ENCODE data around the gene PLXDC1.
"Not testable (repeated sequence)": the region's sequence is repeated elsewhere in the genome, so short reads cannot be mapped to it uniquely, and the experiment has no call there.

Gene PLXDC1

DNA sequence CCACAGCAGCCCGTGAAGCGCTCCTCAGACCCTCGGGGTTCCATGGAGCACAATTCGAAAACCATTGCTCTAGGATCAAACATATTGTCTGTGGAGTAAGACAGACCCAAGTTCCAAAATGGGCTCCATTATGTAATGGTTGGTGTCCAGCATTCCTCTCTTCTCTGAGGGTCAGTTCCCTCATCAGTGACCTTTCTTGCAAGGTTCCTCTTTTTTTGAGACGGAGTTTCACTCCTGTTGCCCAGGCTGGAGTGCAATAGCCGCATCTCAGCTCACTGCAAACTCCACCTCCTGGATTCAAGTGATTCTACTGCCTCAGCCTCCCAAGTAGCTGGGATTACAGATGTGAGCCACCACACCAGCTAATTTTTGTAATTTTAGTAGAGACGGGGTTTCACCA lies 28.4 kb downstream of the PLXDC1 start:
- no peak for DNase-seq

DNA sequence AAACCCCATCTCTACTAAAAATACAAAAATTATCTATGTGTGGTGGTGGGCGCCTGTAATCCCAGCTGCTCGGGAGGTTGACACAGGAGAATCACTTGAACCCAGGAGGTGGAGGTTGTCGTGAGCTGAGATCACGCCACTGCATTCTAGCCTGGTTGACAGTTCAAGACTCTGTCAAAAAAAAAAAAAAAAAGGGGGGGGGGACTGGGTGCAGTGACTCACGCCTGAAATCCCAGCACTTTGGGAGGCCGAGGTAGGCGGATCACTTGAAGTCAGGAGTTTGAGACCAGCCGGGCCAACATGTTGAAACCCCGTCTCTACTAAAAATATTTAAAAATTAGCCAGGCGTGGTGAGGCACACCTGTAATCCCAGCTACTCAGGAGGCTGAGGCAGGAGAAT lies 29.5 kb downstream of the PLXDC1 start:
- DNase-seq: not testable (repeated sequence)

DNA sequence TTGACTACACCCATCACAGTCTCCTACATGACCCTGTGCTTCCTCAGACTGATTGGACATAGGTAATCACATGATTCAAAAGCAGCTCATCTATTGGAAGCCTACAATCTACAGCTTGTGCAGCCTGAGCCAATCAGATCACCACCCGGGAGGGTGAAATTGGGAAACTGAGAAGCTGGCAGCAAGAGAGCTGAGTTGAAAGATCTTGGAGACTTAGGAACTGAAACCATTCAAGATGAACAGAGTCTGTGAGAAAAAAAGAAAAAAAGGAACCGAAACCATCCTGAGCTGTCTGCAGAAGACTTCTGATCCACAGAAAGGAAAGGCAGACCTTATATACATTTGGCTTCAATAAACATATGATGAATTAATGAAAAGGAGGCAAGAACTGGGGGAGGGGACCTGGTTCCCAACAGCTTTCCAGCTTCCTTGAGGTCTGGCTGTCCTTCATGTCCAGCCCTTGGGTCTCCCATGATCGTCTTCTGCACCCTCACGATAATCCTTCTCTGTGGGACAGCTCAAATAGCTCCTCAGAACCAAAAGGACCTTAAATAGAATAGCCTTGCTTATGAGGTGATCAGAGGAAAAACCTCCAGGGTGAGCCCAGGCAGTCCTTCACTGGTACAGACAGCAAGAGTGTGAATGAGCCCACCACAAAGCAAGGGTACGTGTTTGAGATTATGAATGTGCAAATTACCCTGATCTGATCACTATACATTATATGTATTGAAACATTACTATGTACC lies 32.6 kb downstream of the PLXDC1 start:
- DNase-seq: no peak

DNA sequence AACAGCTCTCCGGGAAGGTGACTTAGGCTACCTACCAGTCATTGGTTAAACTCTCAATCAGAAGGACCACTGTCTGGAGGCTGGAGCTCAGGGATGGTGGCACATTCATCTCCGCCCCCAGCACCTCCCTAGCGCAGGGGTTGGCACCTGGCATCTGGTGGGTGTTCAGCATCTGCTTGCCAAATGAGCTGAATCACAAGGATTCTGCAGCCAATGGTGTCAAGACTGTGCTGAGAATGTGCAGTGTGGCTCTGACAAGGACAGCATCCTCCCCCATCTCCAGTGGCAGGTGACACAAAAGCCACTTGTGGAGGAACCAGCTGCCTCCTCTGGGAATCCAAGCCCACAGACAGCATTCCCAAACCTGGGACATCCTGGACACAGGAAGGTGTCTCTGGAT lies 35.2 kb downstream of the PLXDC1 start:
- no peak for DNase-seq

DNA sequence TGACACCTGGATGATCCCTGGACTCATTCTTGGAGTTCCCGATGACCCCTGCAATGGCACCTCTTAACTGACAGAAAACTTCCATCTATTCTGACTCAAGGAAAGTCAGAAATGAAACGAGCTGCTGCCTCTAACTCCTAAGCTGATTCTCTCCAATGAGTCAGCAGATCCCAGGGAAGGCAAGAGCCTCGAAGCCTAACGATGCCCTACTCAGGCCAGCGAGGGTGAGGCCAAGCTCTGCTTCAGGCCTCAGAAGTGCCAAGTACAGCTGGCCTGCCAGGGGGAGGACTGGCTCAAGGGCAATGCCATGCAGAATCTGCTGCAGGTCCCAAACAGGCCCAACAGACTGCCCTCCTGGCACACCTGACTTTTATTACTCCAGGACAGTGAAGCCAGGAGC lies 36.3 kb downstream of the PLXDC1 start:
- no peak for DNase-seq

DNA sequence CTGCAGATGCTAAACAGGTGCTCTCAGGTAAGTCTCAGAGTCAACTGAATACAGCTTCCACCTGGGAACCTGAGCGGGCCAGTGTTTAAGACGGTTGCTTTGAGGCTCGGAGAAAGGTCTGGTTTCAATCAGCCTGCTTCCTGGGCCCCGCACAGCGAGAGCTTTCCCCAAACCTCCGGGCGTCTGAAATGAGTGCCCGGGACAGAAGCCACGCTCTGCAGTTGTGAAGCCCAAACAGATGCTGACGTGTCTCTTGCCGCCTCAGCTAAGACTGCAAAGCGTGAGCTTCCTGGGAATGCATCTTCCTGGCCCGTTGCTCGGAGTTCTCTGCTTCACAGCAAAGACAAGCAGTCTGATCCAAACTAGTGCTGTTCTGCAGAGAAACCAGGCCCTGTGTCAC lies 36.7 kb downstream of the PLXDC1 start:
- no peak for DNase-seq

DNA sequence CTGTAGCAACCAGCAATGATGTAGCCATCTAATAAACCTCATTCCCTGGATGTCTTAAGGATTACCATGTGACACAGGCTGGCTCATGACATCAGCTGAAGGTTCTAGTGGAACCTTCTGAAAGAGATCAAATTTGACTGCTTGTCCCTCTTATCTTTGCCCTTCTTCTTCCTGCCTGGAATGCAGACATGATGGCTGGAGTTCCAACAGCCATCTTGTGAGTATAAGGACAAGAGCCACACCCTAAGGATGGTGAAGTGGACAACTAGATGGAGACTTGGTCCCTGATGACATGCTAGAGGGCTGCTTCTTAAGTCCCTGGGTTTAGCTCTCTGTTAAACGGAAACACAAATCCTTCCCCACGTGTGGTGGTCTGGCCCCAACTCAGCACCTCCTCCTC lies 37.6 kb downstream of the PLXDC1 start:
- DNase-seq: no peak

DNA sequence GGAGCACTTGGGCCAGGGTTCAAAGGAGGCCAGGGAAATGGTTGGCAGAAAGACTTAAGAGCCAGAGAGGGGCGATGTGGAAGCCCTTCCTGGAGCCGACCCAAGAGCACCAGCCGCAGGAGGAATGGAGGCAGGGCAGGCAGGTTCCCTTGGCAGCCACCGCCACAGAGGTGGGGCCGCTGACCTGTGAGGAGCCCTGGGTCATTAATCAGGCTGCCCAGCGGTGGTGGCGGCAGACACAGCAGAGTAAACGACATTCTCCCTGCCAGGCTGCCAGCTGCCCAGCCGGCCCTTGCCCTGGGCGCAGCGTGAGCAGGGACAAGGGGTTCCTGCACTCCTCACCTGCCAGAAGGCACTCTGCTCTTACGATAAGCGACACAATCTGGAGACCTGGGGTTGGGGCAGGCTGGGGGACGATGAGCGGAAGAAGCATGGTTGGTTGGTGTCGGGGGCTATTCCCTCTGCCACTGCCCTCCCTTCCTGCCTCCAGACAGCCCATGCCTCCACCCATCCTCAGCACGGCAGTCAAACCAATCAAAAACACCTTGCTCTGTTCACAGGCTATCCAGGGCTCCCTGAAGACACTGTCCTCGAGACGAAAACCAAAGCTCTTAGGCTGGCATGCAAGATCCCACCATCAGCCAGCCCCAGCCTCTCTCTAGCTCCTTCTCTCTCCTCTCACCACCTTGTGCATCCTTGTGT lies 40.9 kb downstream of the PLXDC1 start:
- DNase-seq: no peak

DNA sequence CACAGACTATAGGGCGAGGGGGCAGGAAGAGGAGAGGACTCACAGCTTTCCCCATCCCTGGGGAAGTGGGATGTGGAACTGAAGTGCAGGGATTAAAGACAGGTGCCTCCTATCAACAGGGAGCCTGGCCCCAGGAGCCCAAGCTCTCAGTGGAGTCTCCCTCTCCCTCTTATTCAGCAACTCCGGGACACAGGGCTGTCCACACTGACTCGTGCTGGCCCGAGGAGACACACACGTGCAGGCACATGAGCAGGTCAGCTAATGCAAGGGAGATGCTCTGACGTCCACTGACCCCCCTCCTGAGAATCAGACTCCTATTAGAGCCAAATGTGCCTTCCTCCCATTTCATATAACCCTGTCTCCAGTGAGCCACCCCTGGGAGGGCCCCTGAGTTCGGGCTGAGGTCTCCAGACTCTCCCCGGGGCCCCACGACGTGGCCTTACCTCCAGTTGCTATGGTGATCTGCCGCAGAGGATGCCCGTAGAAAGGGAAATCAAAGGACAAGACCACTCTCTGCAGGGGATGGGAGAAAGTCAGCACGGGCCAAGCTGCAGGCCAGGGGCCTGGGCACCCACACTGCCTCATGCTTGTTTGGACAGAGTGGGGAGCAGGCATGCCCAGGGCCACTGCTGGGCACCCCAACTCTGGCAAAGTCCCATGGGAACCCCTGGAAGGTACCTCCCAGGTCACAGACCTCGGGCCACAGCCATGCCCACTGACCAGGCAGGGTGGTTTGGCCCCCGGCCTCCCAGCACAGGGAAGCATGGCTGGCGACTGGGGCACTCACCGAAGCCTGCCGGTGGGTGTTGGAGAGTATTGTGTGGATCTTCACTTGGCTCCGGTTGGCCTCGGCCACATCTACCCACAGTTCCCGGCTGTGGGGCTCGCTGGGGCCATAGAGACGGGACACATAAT lies 42.7 kb downstream of the PLXDC1 start:
- DNase-seq: no peak

DNA sequence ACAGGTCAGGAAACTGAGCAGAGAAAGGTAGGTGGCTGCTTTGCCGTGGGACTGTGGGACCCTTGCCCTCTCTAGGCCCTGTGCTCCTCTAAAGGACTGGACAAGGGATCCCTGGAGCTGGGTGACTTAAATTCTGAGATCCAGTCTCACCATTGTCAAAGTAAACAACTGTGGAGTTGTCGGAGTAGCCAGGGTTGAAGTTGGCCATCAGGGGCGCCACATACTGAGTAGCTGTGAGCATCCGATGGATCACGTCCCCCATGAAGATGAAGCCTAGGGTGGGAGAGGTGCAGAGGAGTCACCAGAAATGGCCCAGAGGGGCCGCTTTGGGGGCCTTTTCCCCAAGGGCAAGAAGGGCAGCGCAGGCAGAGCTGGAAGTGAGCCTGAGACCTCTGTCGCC lies 43.5 kb downstream of the PLXDC1 start:
- no peak for DNase-seq

DNA sequence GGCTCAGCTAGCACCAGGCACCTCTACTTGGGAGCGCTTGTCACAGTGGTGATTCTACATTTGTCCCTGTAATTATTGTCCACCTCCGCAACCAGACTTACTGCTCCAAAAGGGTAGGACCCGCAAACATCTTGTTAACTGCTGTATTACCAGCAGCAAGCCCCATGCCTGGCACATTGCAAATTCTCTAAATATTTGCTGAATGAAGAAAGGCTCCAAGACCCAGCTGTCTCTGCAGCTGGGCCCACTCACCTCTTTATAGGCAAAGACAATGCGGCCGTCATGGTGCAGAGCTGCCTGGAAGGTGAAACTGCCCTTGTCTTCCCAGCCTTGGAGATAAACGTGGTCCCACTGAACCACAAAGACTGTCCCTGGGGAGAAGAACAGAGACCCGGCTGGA lies 44.3 kb downstream of the PLXDC1 start:
- no peak for DNase-seq

DNA sequence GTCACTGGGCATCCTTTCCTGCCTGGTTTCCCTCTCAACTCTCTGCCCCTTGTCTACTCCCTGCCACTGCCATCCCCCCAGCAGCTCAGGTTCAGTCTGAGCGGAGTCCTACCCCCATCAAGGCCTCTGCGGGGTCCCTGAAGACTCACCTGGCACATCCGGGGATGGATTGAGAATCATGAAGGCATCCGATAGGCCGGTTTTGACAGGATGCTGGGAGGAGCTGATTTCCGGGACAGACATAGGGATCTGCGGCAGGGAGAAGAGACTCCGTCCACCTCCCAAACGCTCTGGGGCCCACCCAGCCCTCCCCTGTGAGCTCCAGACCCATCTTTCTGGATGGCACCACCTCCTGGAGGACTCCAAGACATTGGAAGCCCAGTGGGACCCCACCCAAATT lies 45.7 kb downstream of the PLXDC1 start:
- no peak for DNase-seq

DNA sequence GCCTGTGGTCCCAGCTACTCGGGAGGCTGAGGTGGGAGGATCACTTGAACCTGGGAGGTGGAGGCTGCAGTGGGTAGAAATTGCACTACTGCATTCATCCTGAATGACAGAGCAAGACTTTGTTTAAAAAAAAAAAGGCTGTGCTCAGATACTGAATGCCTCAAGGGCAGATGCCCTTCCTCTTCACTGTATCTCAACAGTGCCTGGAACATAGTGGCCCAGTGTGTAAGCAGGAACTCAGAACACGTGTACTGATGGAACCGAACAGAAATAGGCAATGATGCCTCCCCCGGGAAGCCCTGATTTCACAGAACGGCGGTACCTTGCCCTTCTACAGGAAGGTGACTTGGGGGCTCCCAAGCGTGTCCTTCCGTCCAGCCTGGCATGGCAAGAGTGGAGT lies 46.8 kb downstream of the PLXDC1 start:
- no peak for DNase-seq

DNA sequence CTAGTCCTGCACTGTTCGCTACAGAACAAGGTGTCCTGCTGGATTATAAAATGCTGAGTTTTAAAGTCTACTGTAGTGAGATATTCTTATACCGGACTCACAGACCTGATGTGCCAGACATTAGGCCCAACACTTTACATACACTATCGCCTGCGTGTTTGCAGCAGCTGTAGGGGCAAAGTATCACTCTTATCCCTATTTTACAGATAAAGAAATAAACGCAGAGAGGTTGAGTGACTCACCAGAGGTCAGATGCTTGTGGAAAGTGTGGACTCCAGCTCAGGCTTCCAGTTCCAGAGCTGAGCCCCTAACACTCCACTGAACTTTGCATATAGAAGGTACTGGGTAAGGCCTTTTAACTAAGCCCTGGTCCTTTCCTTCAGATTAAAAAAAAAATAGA lies 47.4 kb downstream of the PLXDC1 start:
- DNase-seq: no peak

DNA sequence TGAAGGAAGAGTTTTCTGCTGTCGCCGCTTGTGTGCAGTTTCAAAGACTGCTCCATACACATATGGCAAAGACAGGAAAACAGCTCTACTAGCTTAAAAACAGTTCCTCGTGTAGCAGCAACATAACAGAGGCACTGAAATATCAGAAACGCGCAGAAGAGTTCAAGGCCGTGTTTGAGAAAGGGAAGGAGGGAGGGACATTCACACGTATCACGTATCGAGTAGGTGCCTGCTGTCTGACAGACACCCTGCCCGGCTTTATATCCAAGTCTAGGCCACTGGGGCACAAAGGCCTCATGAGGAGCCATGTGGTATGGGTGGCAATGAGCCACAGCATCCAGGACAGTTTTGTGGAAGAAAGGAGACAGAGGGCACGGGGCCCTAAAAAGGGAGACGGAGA lies 50.3 kb downstream of the PLXDC1 start:
- DNase-seq: no peak

DNA sequence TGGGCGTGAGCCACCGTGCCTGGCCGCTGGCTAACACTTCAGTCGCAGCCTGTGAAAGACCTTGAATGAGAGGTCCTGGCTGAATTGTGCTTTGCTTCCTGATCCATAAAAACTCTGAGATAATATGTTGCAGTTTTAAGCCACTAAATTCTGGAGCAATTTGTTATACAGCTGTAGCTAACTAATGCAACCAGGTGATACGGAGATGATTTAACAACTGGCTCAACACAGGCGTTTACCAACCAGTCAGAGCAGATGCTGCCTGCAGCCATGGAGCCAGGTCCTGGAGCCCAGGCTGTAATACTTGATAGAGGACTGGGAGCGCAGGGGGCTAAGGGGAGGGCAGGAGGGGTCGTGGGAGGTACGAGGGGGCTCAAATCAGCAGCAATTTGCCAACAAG lies 50.9 kb downstream of the PLXDC1 start:
- no peak for DNase-seq

DNA sequence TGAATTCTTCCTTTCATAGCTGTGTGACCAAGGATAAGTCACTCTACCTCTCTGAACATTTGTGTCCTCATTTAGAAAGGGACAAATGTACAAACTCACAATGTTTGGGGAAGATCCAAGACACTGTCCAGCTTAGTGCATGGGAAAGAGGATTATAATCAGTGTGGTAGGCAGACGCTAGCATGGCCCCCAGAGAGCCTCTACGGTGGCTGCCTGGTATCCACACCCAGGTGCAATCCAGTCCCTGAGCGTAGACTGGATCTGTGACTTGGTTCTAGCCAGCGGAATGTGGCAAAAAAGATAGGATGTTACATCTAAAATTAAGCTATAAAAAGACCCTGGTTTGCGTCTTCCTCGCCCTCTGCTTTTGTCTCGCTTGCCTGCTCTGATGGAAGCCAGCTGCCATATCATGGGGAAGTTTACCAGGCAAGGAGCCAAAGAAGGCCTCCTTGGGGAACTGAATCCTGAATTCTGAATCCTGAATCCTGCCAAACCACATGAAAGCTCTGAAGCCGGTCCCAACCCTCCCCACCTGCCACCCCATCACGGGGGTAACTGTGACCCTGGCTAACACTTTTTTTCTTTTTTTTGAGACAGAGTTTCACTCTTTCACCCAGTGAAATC lies 51.7 kb downstream of the PLXDC1 start:
- peak; percentile 61 for DNase-seq

DNA sequence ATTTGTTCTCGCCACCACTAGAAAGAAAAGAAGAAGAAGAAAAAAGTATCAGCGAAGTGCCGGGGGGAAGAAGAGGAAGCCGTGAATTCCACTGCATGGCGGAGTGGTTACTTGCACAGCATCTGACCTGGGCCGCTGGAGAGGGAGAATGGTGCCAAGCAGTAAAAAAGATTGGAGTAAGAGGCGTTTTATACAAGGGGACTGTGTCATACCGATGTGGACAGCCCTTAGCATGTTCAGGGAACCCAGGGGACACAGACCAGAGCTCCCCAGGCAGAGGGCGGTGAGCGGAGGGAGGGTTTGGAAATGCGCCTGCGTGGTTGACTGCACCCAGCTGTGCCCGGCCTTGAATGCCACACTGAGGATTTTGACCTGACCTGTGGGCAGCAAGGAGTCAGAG lies 52.8 kb downstream of the PLXDC1 start:
- DNase-seq: no peak

DNA sequence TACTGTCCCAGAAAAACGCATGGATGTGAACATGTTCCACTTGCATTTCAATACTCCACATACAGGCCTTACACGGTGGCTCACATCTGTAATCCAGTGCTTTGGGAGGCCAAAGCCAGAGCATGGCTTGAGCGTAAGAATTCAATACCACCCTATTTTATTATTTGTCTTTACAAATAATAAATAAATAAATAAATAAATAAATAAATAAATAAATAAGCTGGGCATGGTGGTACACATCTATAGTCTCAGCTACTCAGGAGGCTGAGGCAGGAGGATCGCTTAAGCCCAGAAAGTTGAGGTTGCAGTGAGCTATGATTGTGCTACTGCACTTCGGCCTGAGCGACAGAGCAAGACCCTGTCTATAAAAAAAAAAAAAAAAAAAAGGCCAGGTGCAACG lies 53.9 kb downstream of the PLXDC1 start:
- DNase-seq: no peak

DNA sequence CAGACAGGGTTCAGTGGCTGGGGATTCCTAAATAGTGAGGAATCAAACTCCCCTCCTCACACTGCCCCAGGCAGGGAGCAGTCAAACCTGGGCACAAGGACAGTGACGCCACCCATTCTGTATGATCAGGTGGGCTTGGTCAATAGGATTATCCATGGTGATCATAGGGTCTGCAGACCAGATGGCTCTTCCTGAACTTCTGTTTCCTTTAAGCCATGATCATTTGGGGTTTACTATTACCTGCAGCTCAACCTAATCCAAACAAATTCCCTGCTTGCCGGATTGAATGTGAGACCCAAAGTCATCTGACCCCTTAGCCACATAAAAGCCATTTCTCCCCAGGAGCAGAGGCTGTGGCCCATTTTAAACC lies 54.3 kb downstream of the PLXDC1 start:
- DNase-seq: no peak

DNA sequence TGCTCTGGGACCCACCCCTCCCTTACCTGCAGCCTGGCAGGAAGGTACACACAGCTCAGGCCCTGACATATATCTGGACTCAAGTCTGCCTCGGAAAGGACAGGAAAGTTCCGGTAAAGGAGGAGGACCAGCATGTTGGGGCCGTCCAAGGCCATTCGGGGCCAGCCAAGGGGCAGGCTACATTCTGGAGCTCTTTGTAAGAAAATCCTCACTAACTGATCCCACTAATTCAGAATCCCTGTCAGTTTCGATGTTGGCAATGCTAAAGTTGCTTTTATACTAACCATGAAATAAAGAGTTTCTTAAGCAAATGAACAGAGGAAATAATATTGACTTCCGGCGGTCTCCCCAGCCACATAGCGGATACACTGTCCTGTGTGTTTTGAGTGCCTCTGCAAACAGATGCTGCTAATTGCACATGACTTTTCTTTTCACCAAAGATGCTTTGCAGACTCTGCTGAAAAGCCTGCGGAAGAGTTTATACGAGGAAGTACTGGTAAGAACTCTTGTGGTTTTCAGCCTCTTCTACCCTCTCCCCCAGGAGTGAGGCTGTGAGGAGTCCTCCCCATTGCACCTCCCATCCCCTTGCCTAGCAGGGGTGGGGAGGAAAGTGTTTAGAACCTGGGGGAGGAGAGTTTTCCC lies 54.8 kb downstream of the PLXDC1 start:
- no peak for DNase-seq

DNA sequence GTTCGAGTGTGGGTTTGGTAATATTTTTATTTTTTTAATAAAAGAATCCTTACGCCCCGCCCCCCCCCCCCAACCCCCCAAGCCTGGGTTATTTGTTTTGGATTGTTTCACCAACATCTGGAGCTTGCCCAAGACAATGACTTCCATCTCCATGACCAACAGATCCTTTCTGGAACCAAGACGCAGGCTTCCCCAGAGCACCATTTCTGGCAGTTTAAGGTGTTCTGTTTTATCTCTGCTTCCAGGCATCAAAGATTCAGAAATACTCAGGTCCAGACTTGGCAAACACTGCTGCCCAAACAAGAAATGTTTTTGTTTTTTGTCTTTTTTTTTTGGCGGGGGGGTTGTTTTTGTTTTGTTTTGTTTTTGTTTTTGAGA lies 56.1 kb downstream of the PLXDC1 start:
- no peak for DNase-seq
